GDM1 (cell line): Measurements from ENCODE around the gene ECEL1.
"Not testable (repeated sequence)": the region's sequence is repeated elsewhere in the genome, so short reads cannot be mapped to it uniquely, and the experiment has no call there.

Experiments
- DNase-seq: peaks from one replicate; lab custom pipeline; 2025; lab: John Stamatoyannopoulos, UW

The ECEL1 gene

GRCh38 chr2:232458661-232459418, 28.8 kb downstream of the ECEL1 start:
- no peak for DNase-seq

- no peak for DNase-seq
These were observed 29.5 kb downstream of the ECEL1 start for GRCh38 chr2:232458051-232458660.

- DNase-seq = no peak
These were observed 30.3 kb downstream of the ECEL1 start for GRCh38 chr2:232457121-232458011.

- DNase-seq = no peak
These were observed 31.1 kb downstream of the ECEL1 start for GRCh38 chr2:232456296-232457120.

- DNase-seq = no peak
These were observed 32.0 kb downstream of the ECEL1 start, which contains the start of gene ALPI for GRCh38 chr2:232455426-232456255. ALPI (plus strand) TSS chr2:232456153; CDS start chr2:232456200, 47 bp downstream.

GRCh38 chr2:232454630-232455029, 33.0 kb downstream of the ECEL1 start:
- no peak for DNase-seq

GRCh38 chr2:232451645-232452044, 36.0 kb downstream of the ECEL1 start:
- DNase-seq = not testable (repeated sequence)

GRCh38 chr2:232449964-232450363, 37.7 kb downstream of the ECEL1 start:
- DNase-seq = no peak

GRCh38 chr2:232448304-232448690, 39.3 kb downstream of the ECEL1 start:
- DNase-seq = no peak

GRCh38 chr2:232447638-232448303, 39.9 kb downstream of the ECEL1 start:
- no peak for DNase-seq

- DNase-seq = no peak
These were observed 40.5 kb downstream of the ECEL1 start for GRCh38 chr2:232447091-232447620.

- DNase-seq = not testable (repeated sequence)
These were observed 41.3 kb downstream of the ECEL1 start for GRCh38 chr2:232446266-232446777.

GRCh38 chr2:232445149-232445885, 42.3 kb downstream of the ECEL1 start:
- not testable (repeated sequence) for DNase-seq

- DNase-seq = peak; percentile 28
These were observed 43.1 kb downstream of the ECEL1 start for GRCh38 chr2:232444409-232445148.

- not testable (repeated sequence) for DNase-seq
These were observed 43.8 kb downstream of the ECEL1 start for GRCh38 chr2:232443669-232444408.

- not testable (repeated sequence) for DNase-seq
These were observed 44.6 kb downstream of the ECEL1 start for GRCh38 chr2:232443047-232443446.

GRCh38 chr2:232442431-232442830, 45.2 kb downstream of the ECEL1 start:
- DNase-seq = not testable (repeated sequence)
